T-cell (primary cell): ENCODE measurements around the gene SERP1. TPM values are rescaled to one million over a fixed set of nuclear protein-coding genes. Genes with fewer than 3 reads are reported as not detected.

Source experiments
- ATAC-seq, 4 experiments: fragments of 200-7000 bp in 3 of 4; fragments of 150-1000 bp in 1 of 4; cut with Tn5 transposase; replicated peaks in 1 of 4; 1 replicate in 3 of 4; 2 replicates in 1 of 4; pipeline ENCODE4 v1.10.0; 2021; ENCODE audit warnings: moderate library complexity in 3 of 4, mild to moderate bottlenecking in 2 of 4, moderate number of reproducible peaks in 1 of 4
- CTCF ChIA-PET, 2 donors: fragments of 300-600 bp; sonication (Branson Sonifier 250); formaldehyde crosslinking; loops; one replicate each; lab custom pipeline; 2022; ENCODE audit warnings: antibody characterized with exemption in 2 of 2; lab: Charles Lee
- POLR2A ChIA-PET, 2 donors: fragments of 300-600 bp; sonication (Branson Sonifier 250); formaldehyde crosslinking; loops; one replicate each; lab custom pipeline; 2022; ENCODE audit warnings: antibody characterized with exemption in 2 of 2; lab: Charles Lee
- DNase-seq, 35 experiments: peaks; one replicate each; pipeline versions ENCODE4 v3.0.0 to v3.0.0-alpha.2; 2013 to 2023
- H3K27ac ChIP-seq: one replicate; pipeline ENCODE4 v1.5.1; 2013; ENCODE audit warnings: low read length
- H3K27me3 ChIP-seq, 2 experiments: replicated peaks in 1 of 2; 1 replicate in 1 of 2; 2 replicates in 1 of 2; pipeline versions ENCODE4 v1.6.1 to v1.7.0; 2013; ENCODE audit warnings: low read length in 1 of 2, mixed read lengths in 1 of 2; ENCODE audit not compliant: control insufficient read depth in 2 of 2, insufficient read depth in 2 of 2; ENCODE audit errors: extremely low read depth in 1 of 2
- H3K36me3 ChIP-seq, 2 donors: 1 replicate in 1 of 2; 2 replicates in 1 of 2; pipeline versions ENCODE4 v1.6.1 to v1.7.0; 2013; ENCODE audit warnings: low read length in 1 of 2; ENCODE audit not compliant: control insufficient read depth in 2 of 2, insufficient read depth in 1 of 2; ENCODE audit errors: extremely low read depth in 1 of 2
- H3K4me1 ChIP-seq, 2 experiments: 1 replicate in 1 of 2; 2 replicates in 1 of 2; pipeline versions ENCODE4 v1.6.1 to v1.7.0; 2013; ENCODE audit warnings: low read length in 2 of 2, mixed read lengths in 1 of 2; ENCODE audit not compliant: insufficient read depth in 2 of 2, control insufficient read depth in 1 of 2; ENCODE audit errors: extremely low read depth in 1 of 2
- H3K4me3 ChIP-seq, 2 donors: 1 replicate in 1 of 2; 2 replicates in 1 of 2; pipeline versions ENCODE4 v1.5.1 to v1.7.0; 2013; ENCODE audit warnings: mild to moderate bottlenecking in 2 of 2, low read length in 1 of 2, moderate library complexity in 1 of 2; ENCODE audit not compliant: control insufficient read depth in 1 of 2; ENCODE audit errors: extremely low read depth in 1 of 2
- H3K9me3 ChIP-seq: 2 replicates; pipeline ENCODE4 v1.7.0; 2013
- H3K27ac Mint-ChIP-seq, 2 donors: one replicate each; pipeline ENCODE4 v1.8.0; 2020 to 2021; ENCODE audit warnings: mild to moderate bottlenecking in 2 of 2, mixed read lengths in 2 of 2
- H3K27me3 Mint-ChIP-seq, 2 donors: one replicate each; pipeline ENCODE4 v1.8.0; 2021 to 2022; ENCODE audit warnings: mixed read lengths in 2 of 2
- H3K36me3 Mint-ChIP-seq: one replicate; pipeline ENCODE4 v1.8.0; 2021; ENCODE audit warnings: mixed read lengths
- H3K4me1 Mint-ChIP-seq, 3 donors: one replicate each; pipeline ENCODE4 v1.8.0; 2020 to 2022; ENCODE audit warnings: mixed read lengths in 3 of 3, mild to moderate bottlenecking in 1 of 3
- H3K4me3 Mint-ChIP-seq, 3 donors: one replicate each; pipeline ENCODE4 v1.8.0; 2020 to 2022; ENCODE audit warnings: mild to moderate bottlenecking in 3 of 3, mixed read lengths in 3 of 3, moderate library complexity in 3 of 3
- H3K9me3 Mint-ChIP-seq, 3 donors: one replicate each; pipeline ENCODE4 v1.8.0; 2020 to 2022; ENCODE audit warnings: mixed read lengths in 3 of 3
- WGBS: methylation state at CpG from one replicate; pipeline ENCODE4 v1.1.5; 2013; ENCODE audit warnings: missing lambda C conversion rate; ENCODE audit not compliant: insufficient coverage; 5-methylcytosine and 5-hydroxymethylcytosine counted together
- total RNA-seq, 35 experiments: library from RNA in 6 of 35; stranded (reverse) in 6 of 35; fragments of 120-200 nt in 1 of 35; gene quantifications; one replicate each; pipeline versions ENCODE4 v1.2.1 to v1.2.4 and lab custom pipeline; 2013 to 2026

Gene SERP1
- total RNA-seq, 5 donors from 2014 or later (not counting 1 experiment from before 2014, with no cell fraction given): 109 to 134 (median 123) TPM

DNA sequence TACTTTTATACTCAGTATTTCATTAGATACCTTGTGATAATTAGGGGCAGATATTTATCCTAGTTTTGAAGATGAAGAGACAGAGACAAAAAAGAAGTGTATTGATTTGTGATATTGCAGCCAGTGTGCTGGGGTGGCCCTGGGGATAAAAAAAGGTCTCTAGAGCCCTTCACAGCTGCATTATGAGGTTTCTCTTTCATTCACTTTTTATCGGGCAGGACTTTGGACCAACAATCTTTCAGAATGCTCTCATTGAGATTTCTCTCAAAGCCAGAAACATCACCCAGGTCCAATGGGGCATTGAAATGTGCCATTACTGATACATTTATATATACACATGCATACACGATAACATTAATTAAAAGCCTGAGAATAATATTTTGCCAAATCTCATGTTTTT is 36.3 kb upstream of the SERP1 start:
- H3K36me3 ChIP-seq: peaks cover 0 to 45% of the 10 kb centered on the region in 2 donors
- peaks cover 28% of the 10 kb centered on the region for H3K36me3 Mint-ChIP-seq
- no peak overlapping the region for H3K27ac ChIP-seq
- no peak for ATAC-seq
- no peaks in the 10 kb centered on the region for H3K9me3 Mint-ChIP-seq
- no peak overlapping the region for H3K4me3 Mint-ChIP-seq
- peaks cover 0 to 8% (median 4%) of the 10 kb centered on the region in 3 donors for H3K4me1 Mint-ChIP-seq
- 71% methylated on average over 1 of the region's 2 CpGs for WGBS
- POLR2A ChIA-PET: no interaction called here
- H3K4me3 ChIP-seq: no peak overlapping the region
- no peaks in the 10 kb centered on the region for H3K27me3 Mint-ChIP-seq
- CTCF ChIA-PET: no interaction called here
- no peaks in the 10 kb centered on the region for H3K9me3 ChIP-seq
- no peak for DNase-seq
- H3K27me3 ChIP-seq: no peaks in the 10 kb centered on the region
- H3K27ac Mint-ChIP-seq: peak overlapping the region in 1 of 2 donors; percentile 66
- no peaks in the 10 kb centered on the region for H3K4me1 ChIP-seq

DNA sequence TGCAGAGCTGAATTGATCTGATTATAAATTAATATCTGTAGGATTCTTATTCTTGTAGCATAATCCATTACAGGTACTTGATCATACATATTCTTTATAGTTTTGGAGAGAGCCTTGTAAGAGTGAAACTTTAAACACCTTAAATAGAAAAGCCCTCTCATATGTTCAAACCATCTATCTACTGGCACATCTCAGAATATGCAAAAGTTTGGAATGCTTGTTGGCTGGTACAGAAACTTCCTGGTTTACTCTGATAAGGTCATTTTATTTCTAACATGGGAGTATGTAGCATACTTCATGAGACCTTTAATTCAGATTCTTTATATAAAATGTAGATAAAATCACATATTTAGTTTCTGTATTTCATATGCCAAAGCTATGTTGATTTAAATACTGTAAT is 34.9 kb upstream of the SERP1 start:
- H3K27me3 Mint-ChIP-seq: no peaks in the 10 kb centered on the region
- no peak overlapping the region for H3K4me3 Mint-ChIP-seq
- H3K9me3 Mint-ChIP-seq: no peaks in the 10 kb centered on the region
- Histone ChIP-seq H3K4me3 (no peak overlapping the region), H3K9me3 (no peaks in the 10 kb centered on the region), H3K27ac (no peak overlapping the region), H3K4me1 (peaks cover 0 to under 1% of the 10 kb centered on the region in 2 experiments), H3K27me3 (no peaks in the 10 kb centered on the region), H3K36me3 (peaks cover 0 to 59% of the 10 kb centered on the region in 2 donors)
- DNase-seq (no peak), ATAC-seq (no peak)
- peaks cover 6 to 19% (median 15%) of the 10 kb centered on the region in 3 donors for H3K4me1 Mint-ChIP-seq
- CTCF ChIA-PET: no interaction called here
- no peak overlapping the region for H3K27ac Mint-ChIP-seq
- POLR2A ChIA-PET: no interaction called here
- H3K36me3 Mint-ChIP-seq: peaks cover 40% of the 10 kb centered on the region

DNA sequence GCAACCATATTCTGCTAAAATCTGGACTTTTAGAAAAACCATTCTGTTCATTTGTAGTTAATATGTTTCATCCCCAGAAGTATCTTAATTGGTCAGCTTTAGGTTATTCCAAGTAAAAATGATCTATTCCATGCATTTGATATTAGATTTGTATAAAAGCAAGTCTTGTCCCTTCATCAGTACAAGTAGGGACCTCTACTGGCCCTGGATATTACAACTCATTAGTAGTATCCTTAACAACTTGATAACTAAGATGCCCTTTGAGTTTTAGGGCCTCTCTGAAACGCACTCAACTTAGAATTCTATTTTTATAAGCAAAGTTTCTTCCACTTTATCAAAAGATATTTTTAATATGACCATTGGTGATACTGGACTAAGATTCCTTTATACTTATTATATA is 31.6 kb upstream of the SERP1 start:
- WGBS: no CpG with 5 or more reads among the region's 1 CpG
- H3K36me3 Mint-ChIP-seq: peaks cover 33% of the 10 kb centered on the region
- CTCF ChIA-PET: interaction anchor here in 1 of 2 donors (0.5 kb wide), 1 partner anchor 28 kb away, joined by 6 read pairs; no protein-coding TSS in a partner anchor

DNA sequence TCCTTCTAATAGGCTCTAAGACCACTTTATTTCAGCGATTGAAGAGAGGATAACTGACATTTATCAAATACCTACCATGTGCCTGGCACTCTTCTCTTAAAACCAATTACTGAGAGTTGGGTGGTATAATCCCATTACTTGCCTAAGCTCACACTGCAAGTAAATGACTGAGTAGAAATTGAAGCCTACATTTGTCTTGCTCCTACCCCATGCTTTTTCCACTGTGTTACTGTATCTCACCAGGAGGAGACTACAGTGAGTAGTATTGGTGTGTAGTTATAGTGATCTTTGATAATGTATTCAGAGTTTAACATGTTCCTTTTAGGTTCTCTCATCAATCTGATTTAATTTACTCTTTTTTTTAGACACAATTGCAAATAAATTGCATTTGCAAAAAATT is 21.0 kb upstream of the SERP1 start:
- H3K4me1 ChIP-seq: no peaks in the 10 kb centered on the region
- Mint-ChIP-seq H3K9me3 (no peaks in the 10 kb centered on the region), H3K4me3 (no peak overlapping the region), H3K27ac (no peak overlapping the region), H3K27me3 (no peaks in the 10 kb centered on the region), H3K4me1 (no peaks in the 10 kb centered on the region), H3K36me3 (peaks cover 29% of the 10 kb centered on the region)
- no peaks in the 10 kb centered on the region for H3K9me3 ChIP-seq
- H3K27me3 ChIP-seq: no peaks in the 10 kb centered on the region
- DNase-seq (no peak), ATAC-seq (no peak)
- H3K27ac ChIP-seq: no peak overlapping the region
- ChIA-PET CTCF (interaction anchor here in 1 of 2 donors (1.0 kb wide), 1 partner anchor 9 kb away, joined by 3 read pairs; no protein-coding TSS in a partner anchor), POLR2A (interaction anchor here in 1 of 2 donors (1.1 kb wide), 1 partner anchor 38 kb away, joined by 3 read pairs; no protein-coding TSS in a partner anchor)
- peaks cover 0 to 46% of the 10 kb centered on the region in 2 donors for H3K36me3 ChIP-seq
- H3K4me3 ChIP-seq: no peak overlapping the region
- no CpG with 5 or more reads among the region's 1 CpG for WGBS

More for the DNA sequence above, 31.6 kb upstream of the SERP1 start:
- no peaks in the 10 kb centered on the region for H3K9me3 ChIP-seq
- H3K27me3 Mint-ChIP-seq: no peaks in the 10 kb centered on the region
- peaks cover 0 to 7% of the 10 kb centered on the region in 2 experiments for H3K4me1 ChIP-seq
- H3K4me1 Mint-ChIP-seq: peaks cover 15 to 41% (median 30%) of the 10 kb centered on the region in 3 donors
- peaks cover 3 to 46% of the 10 kb centered on the region in 2 donors for H3K36me3 ChIP-seq
- H3K27me3 ChIP-seq: no peaks in the 10 kb centered on the region
- no peaks in the 10 kb centered on the region for H3K9me3 Mint-ChIP-seq
- no peak overlapping the region for H3K4me3 Mint-ChIP-seq
- no peak overlapping the region for H3K4me3 ChIP-seq
- no peak overlapping the region for H3K27ac ChIP-seq
- POLR2A ChIA-PET: interaction anchor here in 1 of 2 donors (0.6 to 1.1 kb wide), 2 partner anchors 31 to 158 kb away, joined by 3 to 6 read pairs; no protein-coding TSS in a partner anchor
- ATAC-seq (no peak), DNase-seq (no peak)
- H3K27ac Mint-ChIP-seq: peak overlapping the region; percentile 70

DNA sequence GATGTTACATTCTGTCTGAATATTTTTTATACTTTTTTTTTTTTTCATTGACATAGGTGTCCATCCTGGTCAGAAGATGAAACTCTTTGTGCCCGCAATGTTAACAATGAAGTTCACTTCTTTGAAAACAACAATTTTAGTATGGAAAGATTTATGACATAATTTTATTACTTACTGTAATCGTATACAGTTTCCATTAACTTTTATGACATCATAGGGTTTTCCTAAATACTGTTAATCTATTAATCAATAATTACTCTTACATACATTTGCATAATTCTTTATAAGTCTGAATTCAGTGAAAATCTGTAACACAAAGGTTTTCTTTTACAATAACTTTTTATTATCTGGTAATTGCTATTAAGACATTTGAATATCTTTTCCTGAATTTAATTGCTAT is 17.9 kb upstream of the SERP1 start:
- peaks cover 2 to 9% (median 6%) of the 10 kb centered on the region in 3 donors for H3K4me1 Mint-ChIP-seq
- ChIA-PET CTCF (no interaction called here), POLR2A (no interaction called here)
- peaks cover 0 to 3% of the 10 kb centered on the region in 2 experiments for H3K4me1 ChIP-seq
- H3K9me3 ChIP-seq: no peaks in the 10 kb centered on the region
- ATAC-seq: no peak
- no peaks in the 10 kb centered on the region for H3K27me3 Mint-ChIP-seq
- H3K4me3 Mint-ChIP-seq: no peak overlapping the region
- no peaks in the 10 kb centered on the region for H3K27me3 ChIP-seq
- peaks cover 0 to 36% of the 10 kb centered on the region in 2 donors for H3K36me3 ChIP-seq
- peaks cover 19% of the 10 kb centered on the region for H3K36me3 Mint-ChIP-seq
- no peak for DNase-seq
- no peak overlapping the region for H3K27ac ChIP-seq
- no peaks in the 10 kb centered on the region for H3K9me3 Mint-ChIP-seq
- no CpG with 5 or more reads among the region's 2 CpGs for whole genome bisulfite sequencing
- no peak overlapping the region for H3K4me3 ChIP-seq
- H3K27ac Mint-ChIP-seq: no peak overlapping the region

DNA sequence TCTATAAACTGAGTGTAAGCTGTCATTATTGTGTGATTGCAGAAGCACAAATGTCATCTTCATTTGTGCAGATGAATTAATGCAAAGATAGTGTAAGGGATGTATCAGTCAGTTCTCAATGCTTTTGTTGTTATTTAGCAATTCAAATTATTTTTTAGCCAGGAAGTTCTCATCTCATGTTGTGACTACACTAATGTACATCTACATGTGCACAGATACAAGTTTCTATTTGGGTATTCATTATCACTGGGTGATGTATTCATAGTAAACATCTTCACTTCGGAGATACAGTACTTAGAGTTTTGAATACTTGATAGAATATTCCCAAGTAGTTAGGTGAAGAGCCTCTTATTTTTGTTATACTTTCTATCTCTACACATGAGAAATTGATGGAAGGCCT is 11.4 kb upstream of the SERP1 start:
- H3K27me3 Mint-ChIP-seq: no peaks in the 10 kb centered on the region
- DNase-seq (no peak), ATAC-seq (no peak)
- ChIA-PET CTCF (interaction anchor here in 1 of 2 donors (0.5 kb wide), 1 partner anchor 8 kb away, joined by 4 read pairs; no protein-coding TSS in a partner anchor), POLR2A (interaction anchor here in 1 of 2 donors (1.1 kb wide), 1 partner anchor 10 kb away, joined by 3 read pairs; no protein-coding TSS in a partner anchor)
- H3K27ac Mint-ChIP-seq: no peak overlapping the region
- H3K27me3 ChIP-seq: no peaks in the 10 kb centered on the region
- no peak overlapping the region for H3K4me3 Mint-ChIP-seq
- H3K4me1 ChIP-seq: peaks cover 0 to 6% of the 10 kb centered on the region in 2 experiments
- H3K36me3 Mint-ChIP-seq: peaks cover 47% of the 10 kb centered on the region
- H3K9me3 Mint-ChIP-seq: no peaks in the 10 kb centered on the region
- peaks cover 0 to 36% of the 10 kb centered on the region in 2 donors for H3K36me3 ChIP-seq
- H3K4me1 Mint-ChIP-seq: peaks cover 26 to 41% (median 40%) of the 10 kb centered on the region in 3 donors
- no peaks in the 10 kb centered on the region for H3K9me3 ChIP-seq
- no peak overlapping the region for H3K27ac ChIP-seq
- no CpG with 5 or more reads among the region's 1 CpG for WGBS
- no peak overlapping the region for H3K4me3 ChIP-seq
